GM18505 (cell line): ENCODE data around the gene PDGFD.

ENCODE experiments used
- ATAC-seq: cut with Tn5 transposase; IDR thresholded peaks from one replicate; pipeline ENCODE4 v1.9.1; 2021; ENCODE audit not compliant: unreplicated experiment
- POLR2A ChIP-seq: IDR thresholded peaks from 4 replicates; pipeline ENCODE4 v1.6.1; 2011; ENCODE audit warnings: borderline replicate concordance; ENCODE audit not compliant: insufficient read depth, insufficient read length; ENCODE audit errors: extremely low read depth

Gene PDGFD

DNA sequence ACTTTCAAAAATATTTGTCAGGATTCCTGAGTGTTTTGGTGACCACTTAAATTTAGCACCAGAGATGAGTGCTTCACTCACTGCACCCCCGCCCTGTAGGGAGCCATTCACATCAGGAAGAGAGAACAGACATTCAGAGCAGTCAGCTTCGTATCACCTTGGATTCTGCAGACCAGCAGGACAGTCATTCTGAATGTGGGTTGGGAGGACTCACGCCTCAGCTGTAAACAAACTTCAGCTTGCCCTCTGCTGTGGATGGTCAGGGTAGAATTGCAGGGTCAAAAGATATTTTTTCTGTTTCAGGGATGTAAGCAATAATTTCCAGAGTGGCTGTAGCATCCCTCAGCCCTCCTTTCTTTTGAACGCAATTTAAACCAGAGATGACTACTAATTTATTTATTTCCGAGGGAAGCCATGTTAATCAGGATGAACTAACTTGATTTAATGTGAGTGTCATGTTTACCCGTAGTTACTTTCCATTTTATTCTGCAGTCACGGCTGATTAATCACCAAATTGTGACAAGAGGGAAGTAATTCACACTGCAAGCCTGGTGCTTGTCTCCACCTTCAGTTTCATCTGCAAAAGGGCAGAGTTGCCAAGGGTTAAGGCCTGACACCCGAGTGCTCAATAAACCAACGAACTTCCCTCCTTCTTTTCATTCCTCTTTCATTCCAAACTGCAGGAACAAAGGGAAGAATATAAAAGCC, 301.7 kb downstream of the PDGFD start:
- ATAC-seq = peak; percentile 66

More for the DNA sequence above, 301.7 kb downstream of the PDGFD start:
- TF ChIP-seq POLR2A = no peak
